ENCODE data around the gene PDE7B.

DNA sequence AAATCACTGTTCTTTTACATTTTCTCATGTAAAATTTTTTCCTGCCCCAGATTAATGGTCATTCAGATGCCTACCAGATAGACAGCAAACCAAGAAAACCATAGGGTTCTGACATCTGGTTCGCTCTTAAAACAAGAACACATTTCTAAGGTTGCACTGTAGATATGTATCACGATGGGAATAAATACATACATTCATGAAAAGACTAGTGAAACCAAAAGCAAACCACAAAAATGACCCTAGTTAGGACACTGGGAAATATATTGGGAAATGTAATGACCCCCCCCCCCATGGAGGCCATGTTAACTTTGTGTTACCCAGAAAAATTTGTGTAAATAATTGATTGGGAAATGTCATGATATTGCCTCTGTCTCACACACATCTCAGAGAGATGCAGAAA lies 361.1 kb downstream of the PDE7B start:
- TF ChIP-seq NRF1 (IDR thresholded peaks at IDR 0.05; ENCODE audit: low read depth, low read length) (no peak), GABPA (IDR thresholded peaks at IDR 0.05; ENCODE audit: low read depth) (no peak), USF2 (IDR thresholded peaks at IDR 0.05; ENCODE audit: borderline replicate concordance, low read depth, low read length) (no peak), EP300 (IDR thresholded peaks at IDR 0.05; ENCODE audit: borderline replicate concordance in 1 of 2, low read depth in 1 of 2, low read length in 1 of 2) (no peak), JUND (IDR thresholded peaks at IDR 0.05) (no peak), CHD2 (IDR thresholded peaks at IDR 0.05; ENCODE audit: low read length, partially characterized antibody) (no peak), POLR2AphosphoS5 (IDR thresholded peaks at IDR 0.05; ENCODE audit: low read depth, low read length) (no peak), TCF12 (IDR thresholded peaks at IDR 0.05) (no peak), MEF2A (IDR thresholded peaks at IDR 0.05; ENCODE audit: borderline replicate concordance, low read depth) (no peak), TAF1 (IDR thresholded peaks at IDR 0.05; ENCODE audit: borderline replicate concordance, low read depth, low read length) (no peak)
- TF ChIP-seq, protein P1, sequence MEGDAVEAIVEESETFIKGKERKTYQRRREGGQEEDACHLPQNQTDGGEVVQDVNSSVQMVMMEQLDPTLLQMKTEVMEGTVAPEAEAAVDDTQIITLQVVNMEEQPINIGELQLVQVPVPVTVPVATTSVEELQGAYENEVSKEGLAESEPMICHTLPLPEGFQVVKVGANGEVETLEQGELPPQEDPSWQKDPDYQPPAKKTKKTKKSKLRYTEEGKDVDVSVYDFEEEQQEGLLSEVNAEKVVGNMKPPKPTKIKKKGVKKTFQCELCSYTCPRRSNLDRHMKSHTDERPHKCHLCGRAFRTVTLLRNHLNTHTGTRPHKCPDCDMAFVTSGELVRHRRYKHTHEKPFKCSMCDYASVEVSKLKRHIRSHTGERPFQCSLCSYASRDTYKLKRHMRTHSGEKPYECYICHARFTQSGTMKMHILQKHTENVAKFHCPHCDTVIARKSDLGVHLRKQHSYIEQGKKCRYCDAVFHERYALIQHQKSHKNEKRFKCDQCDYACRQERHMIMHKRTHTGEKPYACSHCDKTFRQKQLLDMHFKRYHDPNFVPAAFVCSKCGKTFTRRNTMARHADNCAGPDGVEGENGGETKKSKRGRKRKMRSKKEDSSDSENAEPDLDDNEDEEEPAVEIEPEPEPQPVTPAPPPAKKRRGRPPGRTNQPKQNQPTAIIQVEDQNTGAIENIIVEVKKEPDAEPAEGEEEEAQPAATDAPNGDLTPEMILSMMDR (IDR thresholded peaks at IDR 0.05) = no peak

Measured in SK-N-SH (cell line).